GM19438 (cell line): ENCODE results near the gene CEND1.
A peak's percentile ranks its signal among the peaks of the same experiment; 100 is the strongest.
"Not testable (repeated sequence)": the region's sequence is repeated elsewhere in the genome, so short reads cannot be mapped to it uniquely, and the experiment has no call there.

Experiments
- ATAC-seq: cut with Tn5 transposase; IDR thresholded peaks from one replicate; pipeline ENCODE4 v1.9.1; 2021; ENCODE audit warnings: low read depth; ENCODE audit not compliant: unreplicated experiment

The CEND1 gene

DNA sequence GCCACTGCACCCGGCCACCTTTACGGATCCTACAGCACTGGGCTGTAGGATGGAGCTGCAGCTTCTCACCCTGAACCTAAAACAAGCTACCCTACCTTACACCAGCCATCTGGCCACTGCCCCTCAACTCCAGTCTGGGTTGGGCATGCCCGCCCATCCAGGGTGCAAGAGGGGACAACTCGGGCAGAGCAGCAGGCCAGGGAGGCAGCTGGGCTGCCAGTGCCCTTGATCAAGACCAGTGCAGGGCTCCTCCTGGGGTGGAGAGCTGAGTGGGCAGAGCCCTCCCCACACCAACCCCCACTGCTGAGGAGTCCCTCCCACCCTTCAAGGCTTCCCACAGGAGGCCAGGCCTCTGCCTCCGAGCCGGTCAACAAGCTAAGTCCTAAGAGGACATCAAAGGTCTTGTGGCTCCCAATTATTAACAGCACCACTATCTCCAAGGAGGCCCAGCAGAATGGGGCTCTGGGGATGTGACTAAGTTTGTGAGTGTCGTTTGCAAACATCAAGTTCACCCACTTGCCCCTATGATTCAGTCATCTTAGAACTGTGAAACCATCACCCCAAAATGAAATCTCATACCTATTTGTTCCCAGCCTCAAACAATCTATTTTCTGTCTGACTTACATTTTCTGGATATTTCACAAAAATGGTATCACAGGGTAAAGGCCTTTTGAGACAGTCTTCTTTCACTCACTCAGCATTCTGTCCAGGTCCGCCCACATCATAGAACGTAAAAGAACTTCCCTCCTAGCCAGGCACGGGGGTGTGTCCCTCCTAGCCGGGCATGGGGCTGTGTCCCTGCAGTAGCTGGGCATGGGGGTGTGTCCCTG is 23.6 kb downstream of the CEND1 start:
- no peak for ATAC-seq

- ATAC-seq: no peak
Measured at GRCh38 chr11:765802-766091, 24.1 kb downstream of the CEND1 start.

- ATAC-seq: no peak
Measured at GRCh38 chr11:765025-765801, 24.7 kb downstream of the CEND1 start.

- no peak for ATAC-seq
Measured at GRCh38 chr11:764322-765024, 25.4 kb downstream of the CEND1 start.

DNA sequence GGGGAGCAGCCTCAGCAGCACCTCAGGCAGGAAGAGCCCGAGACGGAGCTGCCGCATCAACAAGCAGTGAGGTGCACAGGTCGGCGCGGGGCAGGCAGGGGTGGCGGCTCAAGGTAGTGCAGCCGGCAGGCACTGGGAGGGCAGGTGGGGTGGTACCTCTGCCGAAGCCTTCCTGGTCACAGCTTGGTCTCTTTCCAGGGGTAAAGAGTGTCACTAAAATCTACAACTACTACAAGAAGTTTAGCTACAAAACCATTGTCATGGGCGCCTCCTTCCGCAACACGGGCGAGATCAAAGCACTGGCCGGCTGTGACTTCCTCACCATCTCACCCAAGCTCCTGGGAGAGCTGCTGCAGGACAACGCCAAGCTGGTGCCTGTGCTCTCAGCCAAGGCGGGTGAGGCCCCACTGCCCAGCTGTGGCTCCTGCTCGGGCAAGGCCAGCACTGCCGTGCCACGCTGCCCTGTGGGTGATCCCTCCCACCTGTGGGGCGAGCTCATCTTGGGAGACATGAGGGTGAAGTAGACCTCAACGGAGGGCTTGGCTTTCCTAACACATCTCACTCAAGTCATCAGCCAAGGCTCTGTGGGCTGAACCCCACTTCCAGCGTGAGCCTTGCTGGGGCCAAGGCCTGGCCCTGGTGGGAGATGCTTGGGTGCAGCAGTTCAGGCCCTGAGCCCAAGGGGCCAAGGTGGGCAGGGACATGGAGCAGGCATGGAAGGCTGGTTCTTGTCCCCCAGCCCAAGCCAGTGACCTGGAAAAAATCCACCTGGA is 26.2 kb downstream of the CEND1 start:
- ATAC-seq: no peak

GRCh38 chr11:763073-763463 is 26.8 kb downstream of the CEND1 start:
- no peak for ATAC-seq

DNA sequence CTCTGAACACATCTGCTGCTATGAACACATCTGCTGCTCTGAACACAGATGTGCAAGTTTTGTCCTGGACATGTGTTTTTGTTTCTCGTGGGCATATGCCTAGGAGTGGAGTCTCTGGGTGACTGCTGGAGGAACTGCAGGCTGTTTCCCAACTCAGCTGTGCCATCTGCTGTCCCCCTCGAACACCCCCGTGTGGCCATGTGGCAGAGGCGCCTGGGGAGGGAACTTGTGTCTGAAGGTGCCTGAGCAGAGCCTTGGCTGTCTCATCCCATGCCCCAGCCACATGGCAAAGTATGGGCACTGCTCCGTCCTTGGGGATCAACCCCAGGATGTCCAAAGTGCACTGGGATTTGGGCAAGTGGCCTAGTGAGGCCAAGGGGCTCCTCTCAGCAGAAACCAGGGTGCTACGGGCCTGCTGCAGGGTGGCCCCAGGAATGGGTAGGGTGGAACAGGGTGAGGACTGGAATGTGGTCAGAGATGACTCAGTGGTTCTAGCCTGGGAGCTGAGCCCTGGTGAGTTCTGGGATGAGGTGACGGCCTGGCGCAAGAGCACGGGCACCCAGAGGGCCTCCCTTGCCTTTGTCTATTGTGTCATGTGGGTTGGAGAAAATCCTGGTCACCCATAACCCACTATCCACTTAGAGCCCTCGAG is 27.3 kb downstream of the CEND1 start:
- no peak for ATAC-seq

- no peak for ATAC-seq
Measured at GRCh38 chr11:761526-762108, 28.3 kb downstream of the CEND1 start.

- ATAC-seq: no peak
Measured at GRCh38 chr11:760236-760635, 29.7 kb downstream of the CEND1 start.

DNA sequence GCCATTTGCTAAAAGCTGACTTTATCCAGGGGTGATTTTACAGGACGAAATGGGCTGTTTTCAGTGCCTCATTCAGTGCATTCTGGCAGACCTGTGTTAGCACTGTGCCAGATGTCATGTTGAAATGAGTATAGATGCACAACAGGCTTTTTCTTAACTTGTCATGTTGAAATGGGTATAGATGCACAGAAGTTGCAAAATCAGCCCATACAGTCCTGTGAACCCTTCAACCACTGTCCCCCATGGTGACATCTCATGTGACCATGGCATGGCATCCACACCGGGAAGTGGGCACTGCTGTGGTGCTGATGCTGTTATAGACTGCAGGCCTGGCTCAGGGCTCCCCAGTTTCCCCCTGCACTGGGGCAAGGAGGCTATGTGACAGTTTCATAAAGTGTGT is 40.2 kb downstream of the CEND1 start:
- no peak for ATAC-seq

DNA sequence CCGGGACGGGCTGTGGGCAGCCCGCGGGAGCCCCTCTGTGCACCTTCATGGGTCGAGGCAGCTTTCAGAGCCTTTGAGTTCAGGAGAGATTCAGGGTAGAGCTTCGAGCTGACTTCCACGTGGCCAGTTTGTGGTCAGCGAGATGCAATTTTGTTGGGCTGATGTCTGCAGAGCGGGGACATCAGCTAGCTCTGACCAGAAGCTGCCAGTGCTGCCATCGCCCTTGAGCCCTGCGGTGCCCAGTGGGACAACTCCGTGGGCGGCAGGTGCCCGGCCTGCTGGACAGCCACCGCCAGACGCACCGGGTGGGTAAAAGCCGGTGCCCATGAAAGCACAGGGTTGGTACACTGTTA is 41.9 kb downstream of the CEND1 start:
- peak; percentile 21 for ATAC-seq

- ATAC-seq: peak; percentile 77
Measured at GRCh38 chr11:747158-748006, 42.5 kb downstream of the CEND1 start, which contains the start of gene TALDO1. Gene TALDO1, plus strand, starts transcription at chr11:747464. Its CDS starts 18 bp downstream, at chr11:747482.

DNA sequence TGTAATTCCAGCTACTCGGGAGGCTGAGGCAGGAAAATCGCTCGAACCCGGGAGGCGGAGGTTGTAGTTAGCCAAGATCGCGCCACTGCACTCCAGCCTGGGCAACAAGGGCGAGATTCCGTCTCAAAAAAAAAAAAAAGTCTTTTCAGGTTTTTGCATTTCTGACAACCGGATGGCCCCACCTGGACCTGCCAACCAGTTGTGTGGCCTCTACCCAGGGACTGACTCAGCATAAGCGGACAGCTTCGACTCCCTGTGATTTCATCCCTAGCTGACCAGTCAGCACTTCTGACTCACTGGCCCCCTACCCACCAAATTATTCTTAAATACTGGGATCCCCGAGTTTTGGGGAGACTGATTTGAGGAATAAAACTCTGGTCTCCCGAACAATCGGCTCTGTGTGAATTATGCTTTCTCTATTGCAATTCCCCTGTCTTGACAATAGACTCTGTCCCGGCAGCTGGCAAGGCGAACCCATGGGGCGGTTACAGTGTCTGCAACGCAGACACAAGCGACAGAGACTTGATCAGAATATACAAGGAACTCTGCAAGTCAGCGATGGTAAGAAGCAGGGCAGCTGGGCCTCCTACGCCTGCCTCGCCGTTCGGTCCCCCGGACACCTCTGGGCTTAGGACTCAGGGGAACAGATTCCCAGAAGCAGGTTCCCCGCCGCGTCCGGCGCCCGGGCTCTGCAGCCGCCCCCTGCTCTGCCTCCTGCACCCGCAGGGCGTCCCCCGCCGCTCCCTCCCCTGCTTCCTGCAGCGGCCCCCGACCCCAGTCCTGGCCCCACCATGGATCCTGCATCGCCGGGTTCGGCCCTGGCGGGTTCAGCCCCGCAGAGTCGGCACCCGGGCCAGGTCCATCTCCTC is 43.4 kb downstream of the CEND1 start:
- no peak for ATAC-seq

DNA sequence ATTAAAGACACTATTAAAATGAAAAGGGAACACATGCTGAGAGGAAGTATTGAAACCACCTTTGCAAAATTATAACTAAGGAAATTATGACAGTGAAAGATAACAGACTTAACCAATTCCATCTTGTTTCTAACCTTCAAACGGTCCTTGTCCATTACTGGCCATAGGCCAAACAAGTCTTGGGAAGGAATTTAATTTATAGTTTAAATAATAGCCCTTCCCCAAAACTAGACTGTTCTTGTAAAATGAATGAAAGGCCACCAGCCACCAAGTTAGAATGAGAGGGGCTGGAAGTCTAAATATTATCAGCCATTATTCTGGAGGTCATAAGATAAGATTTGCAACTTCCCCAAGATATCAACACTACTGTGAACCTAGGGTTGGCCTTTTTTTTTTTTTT is 44.5 kb downstream of the CEND1 start:
- no peak for ATAC-seq

DNA sequence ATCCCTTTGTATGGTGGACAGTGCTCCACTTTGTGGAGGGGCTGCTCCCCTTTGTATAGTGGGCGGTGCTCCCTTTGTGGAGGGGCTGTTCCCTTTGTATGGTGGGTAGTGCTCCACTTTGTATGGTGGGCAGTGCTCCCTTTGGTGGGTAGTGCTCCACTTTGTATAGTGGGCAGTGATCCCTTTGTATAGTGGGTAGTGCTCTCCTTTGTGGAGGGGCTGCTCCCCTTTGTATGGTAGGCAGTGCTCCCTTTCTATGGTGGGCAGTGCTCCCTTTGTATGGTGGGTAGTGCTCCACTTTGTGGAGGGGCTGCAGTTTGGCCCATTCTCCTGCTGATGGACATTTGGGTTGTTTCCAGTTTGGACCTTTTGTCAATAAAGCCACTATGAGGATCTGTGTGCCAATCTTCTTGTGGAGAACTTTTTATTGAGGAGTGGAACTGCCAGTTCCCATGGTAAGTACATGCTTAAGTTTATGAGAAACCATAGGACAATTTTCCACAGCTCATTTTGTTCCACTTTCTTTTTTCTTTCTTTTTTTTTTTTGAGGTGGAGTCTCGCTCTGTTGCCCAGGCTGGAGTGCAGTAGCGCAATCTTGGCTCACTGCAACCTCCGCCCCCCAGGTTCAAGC is 47.2 kb downstream of the CEND1 start:
- no peak for ATAC-seq

DNA sequence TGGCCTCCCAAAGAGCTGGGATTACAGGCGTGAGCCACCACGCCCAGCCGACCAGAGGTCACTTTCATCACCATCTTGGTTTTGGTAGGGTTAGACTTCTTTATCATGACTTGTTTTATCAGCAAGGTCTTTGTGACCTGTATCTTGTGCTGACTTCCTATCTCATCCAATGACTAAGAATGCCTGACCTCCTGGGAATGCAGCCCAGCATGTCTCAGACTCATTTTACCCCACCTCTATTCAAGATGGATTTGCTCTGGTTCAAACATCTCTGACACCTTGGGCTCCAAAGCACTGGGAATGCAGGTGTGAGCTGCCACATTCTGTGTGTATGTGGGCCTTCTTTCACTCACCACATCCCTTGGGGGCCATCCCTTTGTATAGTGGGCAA is 47.7 kb downstream of the CEND1 start:
- ATAC-seq: no peak

- ATAC-seq: not testable (repeated sequence)
Measured at GRCh38 chr11:737899-738298, 52.0 kb downstream of the CEND1 start.

GRCh38 chr11:737366-737765 is 52.5 kb downstream of the CEND1 start:
- no peak for ATAC-seq
